HG02943 (cell line): ENCODE data around the gene SNCB.
A peak's percentile ranks its signal among the peaks of the same experiment; 100 is the strongest.

ENCODE experiments used
- ATAC-seq: cut with Tn5 transposase; IDR thresholded peaks from one replicate; pipeline ENCODE4 v1.9.1; 2021; ENCODE audit warnings: mild to moderate bottlenecking, low read depth, moderate library complexity; ENCODE audit not compliant: unreplicated experiment

The SNCB gene

GRCh38 chr5:176661676-176662075 lies 31.3 kb upstream of the SNCB start:
- ATAC-seq, result no peak

GRCh38 chr5:176660860-176661641 lies 30.7 kb upstream of the SNCB start:
- no peak for ATAC-seq

- no peak for ATAC-seq
These were observed 30.2 kb upstream of the SNCB start for GRCh38 chr5:176660530-176660859.

- no peak for ATAC-seq
These were observed 29.6 kb upstream of the SNCB start for GRCh38 chr5:176659860-176660461.

- no peak for ATAC-seq
These were observed 29.1 kb upstream of the SNCB start for GRCh38 chr5:176659512-176659839.

- ATAC-seq, result no peak
These were observed 28.6 kb upstream of the SNCB start for GRCh38 chr5:176658817-176659511.

- ATAC-seq, result peak; percentile 49
These were observed 27.8 kb upstream of the SNCB start for GRCh38 chr5:176658007-176658599.

- no peak for ATAC-seq
These were observed 26.2 kb upstream of the SNCB start for GRCh38 chr5:176656467-176656990.

- ATAC-seq, result no peak
These were observed 24.5 kb upstream of the SNCB start for GRCh38 chr5:176654856-176655255.

- no peak for ATAC-seq
These were observed 23.4 kb upstream of the SNCB start for GRCh38 chr5:176653401-176654385.

- no peak for ATAC-seq
These were observed 21.8 kb upstream of the SNCB start for GRCh38 chr5:176652136-176652535.

GRCh38 chr5:176651472-176651980 lies 21.2 kb upstream of the SNCB start:
- ATAC-seq, result no peak

GRCh38 chr5:176650354-176650884 lies 20.1 kb upstream of the SNCB start:
- ATAC-seq, result no peak

- no peak for ATAC-seq
These were observed 18.3 kb upstream of the SNCB start for GRCh38 chr5:176648474-176649194.

GRCh38 chr5:176647843-176648473 lies 17.6 kb upstream of the SNCB start:
- no peak for ATAC-seq

- peak; percentile 91 for ATAC-seq
These were observed 16.9 kb upstream of the SNCB start, which contains the start of gene TSPAN17 for GRCh38 chr5:176647030-176647842. Gene TSPAN17, plus strand, starts transcription at chr5:176647484. Its CDS starts 132 bp downstream, at chr5:176647616.

GRCh38 chr5:176646707-176647029 lies 16.3 kb upstream of the SNCB start:
- peak; percentile 17 for ATAC-seq
